WTC11 (cell line): ENCODE results near the gene TMEM178B.

Experiments used
- ATF1 ChIP-seq: sonication (generic); formaldehyde crosslinking; IDR thresholded peaks from 2 replicates; pipeline ENCODE4 v1.8.1; 2023; ENCODE audit warnings: mild to moderate bottlenecking, moderate library complexity, missing genetic modification reagents
- ATF6 ChIP-seq: sonication (generic); formaldehyde crosslinking; IDR thresholded peaks from 2 replicates; pipeline ENCODE4 v1.8.1; 2023; ENCODE audit warnings: mild to moderate bottlenecking, missing genetic modification reagents
- CTCF ChIP-seq: fragments of 200-600 bp; IDR thresholded peaks from 2 replicates; pipeline ENCODE4 v1.8.0; 2022; ENCODE audit warnings: antibody characterized with exemption
- ETV6 ChIP-seq: sonication (generic); formaldehyde crosslinking; IDR thresholded peaks from 2 replicates; pipeline ENCODE4 v1.8.1; 2022; ENCODE audit warnings: mild to moderate bottlenecking, missing genetic modification reagents
- FOXJ3 ChIP-seq: sonication (generic); formaldehyde crosslinking; IDR thresholded peaks from 2 replicates; pipeline ENCODE4 v1.9.0; 2021; ENCODE audit warnings: missing genetic modification reagents, mild to moderate bottlenecking, borderline replicate concordance
- JUN ChIP-seq: sonication (generic); formaldehyde crosslinking; IDR thresholded peaks from 2 replicates; pipeline ENCODE4 v1.8.0; 2023; ENCODE audit warnings: mild to moderate bottlenecking, missing genetic modification reagents
- ZNF121 ChIP-seq: sonication (generic); formaldehyde crosslinking; IDR thresholded peaks from 2 replicates; pipeline ENCODE4 v1.8.0; 2023; ENCODE audit warnings: missing genetic modification reagents

- TF ChIP-seq CTCF (no peak), JUN (CRISPR knock-in tag) (no peak), ETV6 (no peak), ATF1 (CRISPR knock-in tag) (no peak), ZNF121 (no peak), ATF6 (CRISPR knock-in tag) (no peak), FOXJ3 (CRISPR knock-in tag) (no peak)
Observed at GRCh38 chr7:141220263-141220880, 146.5 kb downstream of the TMEM178B start.
